PC-9 (cell line): ENCODE data around the gene DPH5. TPM values are rescaled to one million over a fixed set of nuclear protein-coding genes. Genes with fewer than 3 reads are reported as not detected.

Experiments
- BruUV-seq: library from RNA; stranded (reverse); fragments of 400-500 nt; replicated peaks from 2 replicates; lab custom pipeline; 2021; lab: Mats Ljungman, UMichigan
- CTCF ChIA-PET: fragments of 300-600 bp; sonication (Branson Sonifier 250); formaldehyde crosslinking; loops from one replicate; lab custom pipeline; 2022; ENCODE audit warnings: antibody characterized with exemption; lab: Charles Lee
- POLR2A ChIA-PET: fragments of 300-600 bp; sonication (Branson Sonifier 250); formaldehyde crosslinking; loops from one replicate; lab custom pipeline; 2022; ENCODE audit warnings: antibody characterized with exemption; ENCODE audit not compliant: unreplicated experiment; lab: Charles Lee
- DNase-seq, 2 experiments: peaks; one replicate each; pipeline versions ENCODE4 v3.0.0 to v3.0.0-alpha.2; 2015 to 2022; ENCODE audit warnings: mixed read lengths in 1 of 2
- H2AFZ ChIP-seq: fragments of 200-600 bp; sonication (generic); 2 replicates; pipeline ENCODE4 v1.8.1; 2017; ENCODE audit warnings: antibody characterized with exemption
- H3F3A ChIP-seq: fragments of 200-600 bp; sonication (generic); 2 replicates; pipeline ENCODE4 v1.8.1; 2017; ENCODE audit warnings: antibody characterized with exemption, mild to moderate bottlenecking, low read depth; ENCODE audit not compliant: insufficient read depth
- H3K27ac ChIP-seq: fragments of 200-600 bp; sonication (generic); 2 replicates; pipeline ENCODE4 v1.6.1; 2016; ENCODE audit warnings: mixed run types
- H3K27me3 ChIP-seq: fragments of 200-600 bp; sonication (generic); 2 replicates; pipeline ENCODE4 v1.6.1; 2016; ENCODE audit warnings: low read depth, mixed run types; ENCODE audit not compliant: insufficient read depth
- H3K36me3 ChIP-seq: fragments of 200-600 bp; sonication (generic); 2 replicates; pipeline ENCODE4 v1.6.1; 2016; ENCODE audit warnings: low read depth, mixed run types
- H3K4me1 ChIP-seq: fragments of 200-600 bp; sonication (generic); replicated peaks from 2 replicates; pipeline ENCODE4 v1.6.1; 2016; ENCODE audit warnings: mixed run types; ENCODE audit not compliant: insufficient read depth
- H3K4me2 ChIP-seq: fragments of 200-600 bp; sonication (generic); 2 replicates; pipeline ENCODE4 v1.6.1; 2017; ENCODE audit warnings: mixed run types
- H3K4me3 ChIP-seq: fragments of 200-600 bp; sonication (generic); 2 replicates; pipeline ENCODE4 v1.6.1; 2016; ENCODE audit warnings: mixed run types
- H3K79me2 ChIP-seq: fragments of 200-600 bp; sonication (generic); 2 replicates; pipeline ENCODE4 v1.6.1; 2017; ENCODE audit warnings: low read depth, mixed run types
- H3K9me2 ChIP-seq: fragments of 200-600 bp; sonication (generic); 2 replicates; pipeline ENCODE4 v1.8.1; 2017; ENCODE audit warnings: mild to moderate bottlenecking; ENCODE audit not compliant: insufficient read depth
- H3K9me3 ChIP-seq: fragments of 200-600 bp; sonication (generic); 2 replicates; pipeline ENCODE4 v1.8.1; 2016; ENCODE audit warnings: low read depth; ENCODE audit not compliant: insufficient read depth
- H4K20me1 ChIP-seq: fragments of 200-600 bp; sonication (generic); 2 replicates; pipeline ENCODE4 v1.8.1; 2017; ENCODE audit not compliant: insufficient read depth
- EZH2 ChIP-seq: fragments of 200-600 bp; sonication (generic); IDR thresholded peaks from 2 replicates; pipeline ENCODE4 v1.8.0; 2017; ENCODE audit warnings: antibody characterized with exemption, low read depth
- intact Hi-C: fragments of 100-400 bp; cut with micrococcal nuclease; formaldehyde crosslinking; loops from one replicate; pipeline ENCODE4 v1.10.0; 2022; ENCODE audit not compliant: unreplicated experiment
- total RNA-seq: library from RNA; stranded (reverse); gene quantifications from 2 replicates; pipeline ENCODE4 v1.2.3, GENCODE V29; 2021
- TF ChIP-seq, protein P1 (sequence below): fragments of 200-600 bp; sonication (generic); conservative IDR thresholded peaks from 2 replicates; pipeline ENCODE4 v1.6.1; 2017; ENCODE audit warnings: mixed run types, antibody characterized with exemption, mild to moderate bottlenecking, moderate library complexity

The DPH5 gene
- total RNA-seq, 1 experiment from 2014 or later: 39.4 TPM

DNA sequence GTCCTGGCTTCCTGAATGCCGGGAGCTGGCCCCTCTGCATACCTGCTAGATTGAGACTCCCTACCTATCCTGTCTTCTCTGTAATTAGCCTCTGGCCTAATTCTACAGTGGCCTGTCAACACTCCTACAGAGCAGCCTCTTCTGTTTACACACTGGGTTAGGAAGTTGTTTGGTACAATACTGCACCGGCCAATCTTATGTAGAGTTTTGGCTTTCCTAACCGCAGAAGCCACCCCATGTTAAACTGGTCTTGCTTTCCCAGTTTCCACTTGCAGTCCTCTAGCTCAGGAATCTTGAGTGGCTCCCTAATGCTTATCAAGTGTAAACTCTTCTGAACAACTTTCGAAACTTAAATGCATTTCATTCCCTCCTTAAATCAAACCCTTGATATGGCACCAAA lies 42.8 kb downstream of the DPH5 start:
- H3K9me3 ChIP-seq: no peaks in the 10 kb centered on the region
- CTCF ChIA-PET: no interaction called here
- peaks cover 29% of the 10 kb centered on the region for H3K36me3 ChIP-seq
- no peak for TF ChIP-seq EZH2
- TF ChIP-seq, protein P1, sequence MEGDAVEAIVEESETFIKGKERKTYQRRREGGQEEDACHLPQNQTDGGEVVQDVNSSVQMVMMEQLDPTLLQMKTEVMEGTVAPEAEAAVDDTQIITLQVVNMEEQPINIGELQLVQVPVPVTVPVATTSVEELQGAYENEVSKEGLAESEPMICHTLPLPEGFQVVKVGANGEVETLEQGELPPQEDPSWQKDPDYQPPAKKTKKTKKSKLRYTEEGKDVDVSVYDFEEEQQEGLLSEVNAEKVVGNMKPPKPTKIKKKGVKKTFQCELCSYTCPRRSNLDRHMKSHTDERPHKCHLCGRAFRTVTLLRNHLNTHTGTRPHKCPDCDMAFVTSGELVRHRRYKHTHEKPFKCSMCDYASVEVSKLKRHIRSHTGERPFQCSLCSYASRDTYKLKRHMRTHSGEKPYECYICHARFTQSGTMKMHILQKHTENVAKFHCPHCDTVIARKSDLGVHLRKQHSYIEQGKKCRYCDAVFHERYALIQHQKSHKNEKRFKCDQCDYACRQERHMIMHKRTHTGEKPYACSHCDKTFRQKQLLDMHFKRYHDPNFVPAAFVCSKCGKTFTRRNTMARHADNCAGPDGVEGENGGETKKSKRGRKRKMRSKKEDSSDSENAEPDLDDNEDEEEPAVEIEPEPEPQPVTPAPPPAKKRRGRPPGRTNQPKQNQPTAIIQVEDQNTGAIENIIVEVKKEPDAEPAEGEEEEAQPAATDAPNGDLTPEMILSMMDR: no peak
- POLR2A ChIA-PET: no interaction called here
- BruUV-seq: no TSS peak
- H4K20me1 ChIP-seq: no peaks in the 10 kb centered on the region; the same call in none of the 2 replicates
- peaks cover 13% of the 10 kb centered on the region for H3F3A ChIP-seq
- H3K27me3 ChIP-seq: no peaks in the 10 kb centered on the region
- H3K4me2 ChIP-seq: no peak overlapping the region
- H3K79me2 ChIP-seq: no peaks in the 10 kb centered on the region
- H3K4me3 ChIP-seq: no peak overlapping the region
- no peaks in the 10 kb centered on the region for H3K9me2 ChIP-seq
- no peak overlapping the region for H3K27ac ChIP-seq
- no peak for DNase-seq
- no peak overlapping the region for H2AFZ ChIP-seq
- H3K4me1 ChIP-seq: no peaks in the 10 kb centered on the region
- intact Hi-C loops: no loop called here

- Histone ChIP-seq H3K27ac (no peak overlapping the region), H3F3A (peaks cover 15% of the 10 kb centered on the region), H4K20me1 (peaks cover 7% of the 10 kb centered on the region), H3K27me3 (no peaks in the 10 kb centered on the region), H3K9me2 (no peaks in the 10 kb centered on the region), H3K4me1 (no peaks in the 10 kb centered on the region), H2AFZ (no peak overlapping the region), H3K9me3 (no peaks in the 10 kb centered on the region), H3K4me3 (no peak overlapping the region), H3K36me3 (peaks cover 28% of the 10 kb centered on the region), H3K79me2 (no peaks in the 10 kb centered on the region), H3K4me2 (no peak overlapping the region)
- POLR2A ChIA-PET: no interaction called here
- CTCF ChIA-PET: no interaction called here
- DNase-seq: no peak
- intact Hi-C loops: no loop called here
- no TSS peak for BruUV-seq
- TF ChIP-seq EZH2: no peak
- TF ChIP-seq, protein P1: no peak
Observed at GRCh38 chr1:100979631-100980030, 46.0 kb downstream of the DPH5 start.

DNA sequence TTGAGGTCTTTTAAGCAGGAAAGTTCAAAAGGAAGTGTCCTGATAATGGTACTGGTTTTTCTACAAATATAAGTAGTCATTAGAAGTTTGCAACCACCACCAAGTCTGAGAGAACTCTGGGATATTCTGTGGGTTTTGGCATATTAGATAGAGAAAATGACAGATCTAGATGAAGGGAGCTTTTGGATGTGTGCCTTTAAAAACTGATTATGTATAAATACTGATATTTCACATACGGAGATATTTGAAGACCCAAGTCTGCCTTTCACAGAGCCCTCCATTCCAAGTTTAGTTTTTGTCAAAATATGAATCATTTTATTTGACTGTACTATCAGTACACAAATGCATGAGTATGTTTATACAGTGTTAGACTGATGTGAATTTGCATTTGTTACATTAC lies 48.6 kb downstream of the DPH5 start:
- BruUV-seq: no TSS peak
- H3K4me1 ChIP-seq: no peaks in the 10 kb centered on the region
- TF ChIP-seq EZH2: no peak
- TF ChIP-seq, protein P1: no peak
- peaks cover 7% of the 10 kb centered on the region for H4K20me1 ChIP-seq
- H3K79me2 ChIP-seq: no peaks in the 10 kb centered on the region
- H3K9me2 ChIP-seq: no peaks in the 10 kb centered on the region
- H3K36me3 ChIP-seq: peaks cover 33% of the 10 kb centered on the region
- CTCF ChIA-PET: no interaction called here
- H3K9me3 ChIP-seq: no peaks in the 10 kb centered on the region
- POLR2A ChIA-PET: no interaction called here
- H3K4me3 ChIP-seq: no peak overlapping the region
- no peak overlapping the region for H2AFZ ChIP-seq
- H3K4me2 ChIP-seq: no peak overlapping the region
- no peaks in the 10 kb centered on the region for H3K27me3 ChIP-seq
- intact Hi-C loops: no loop called here
- H3F3A ChIP-seq: peaks cover 14% of the 10 kb centered on the region; the same call in 1 of the 2 replicates
- DNase-seq: no peak
- no peak overlapping the region for H3K27ac ChIP-seq
